K562 (cell line): Measurements from ENCODE around the gene ATL1. TPM values are rescaled to one million over a fixed set of nuclear protein-coding genes. Genes with fewer than 3 reads are reported as not detected.

Source experiments
- ATAC-seq: fragments of 200-7000 bp; cut with Tn5 transposase; 3 replicates; pipeline ENCODE4 v1.9.1; 2020; ENCODE audit warnings: moderate library complexity
- BruUV-seq: library from RNA; stranded (reverse); fragments of 400-500 nt; replicated peaks from 2 replicates; lab custom pipeline; 2021; lab: Mats Ljungman, UMichigan
- CTCF ChIA-PET: fragments of 300-600 bp; formaldehyde crosslinking; extraction: SDS; loops from one replicate; lab custom pipeline; 2021; ENCODE audit warnings: low intra/inter-chr PET ratio; lab: Yijun Ruan, JAX
- POLR2A ChIA-PET: fragments of 300-600, 350-650 bp; sonication (Branson Sonifier 250); formaldehyde crosslinking; extraction: SDS; loops from one replicate; lab custom pipeline; 2021; ENCODE audit warnings: antibody characterized with exemption, inconsistent platforms; lab: Yijun Ruan, JAX
- DNase-seq, 4 experiments: peaks; one replicate each; pipeline versions ENCODE4 v3.0.0 to v3.0.0-alpha.2; 2011 to 2018; ENCODE audit warnings: low spot score in 3 of 4, mixed read lengths in 3 of 4; ENCODE audit errors: extremely low read depth in 1 of 4
- FAIRE-seq: peaks from 2 replicates; lab custom pipeline; 2011; peaks lifted over from hg19 to GRCh38; lab: Jason Lieb, UNC
- H2AFZ ChIP-seq: 2 replicates; pipeline ENCODE4 v1.6.0; 2011; ENCODE audit warnings: low read depth, low read length, control low read depth, inconsistent platforms
- H3K27ac ChIP-seq: fragments of 200-600 bp; 3 replicates; pipeline ENCODE4 v1.8.0; 2011; ENCODE audit warnings: low read depth, mild to moderate bottlenecking, control low read depth, inconsistent platforms, low read length, moderate library complexity, mixed read lengths; ENCODE audit errors: extremely low read depth
- H3K27me3 ChIP-seq, 2 experiments: fragments of 300-600 bp in 1 of 2; 2 replicates in 1 of 2; 3 replicates in 1 of 2; pipeline versions ENCODE4 v1.6.0 to v1.8.0; 2011; ENCODE audit warnings: inconsistent platforms in 2 of 2, low read length in 2 of 2, mild to moderate bottlenecking in 1 of 2, mixed read lengths in 1 of 2, moderate library complexity in 1 of 2; ENCODE audit not compliant: control insufficient read depth in 2 of 2, insufficient read depth in 2 of 2
- H3K36me3 ChIP-seq: fragments of 300-600 bp; 3 replicates; pipeline ENCODE4 v1.8.0; 2011; ENCODE audit warnings: mild to moderate bottlenecking, low read length, inconsistent platforms; ENCODE audit not compliant: control insufficient read depth, insufficient read depth
- H3K4me1 ChIP-seq, 2 experiments: fragments of 200-600 bp in 1 of 2; replicated peaks in 1 of 2; 2 replicates in 1 of 2; 3 replicates in 1 of 2; pipeline versions ENCODE4 v1.5.1 to v1.8.0; 2011; ENCODE audit warnings: inconsistent platforms in 2 of 2, low read length in 2 of 2, mild to moderate bottlenecking in 1 of 2, mixed read lengths in 1 of 2, moderate library complexity in 1 of 2; ENCODE audit not compliant: control insufficient read depth in 2 of 2, insufficient read depth in 2 of 2
- H3K4me2 ChIP-seq: 2 replicates; pipeline ENCODE4 v1.6.1; 2011; ENCODE audit warnings: low read length, control low read depth, inconsistent platforms, mixed read lengths; ENCODE audit not compliant: insufficient read depth
- H3K4me3 ChIP-seq: fragments of 200-600 bp; sonication (generic), shearing (Covaris generic); 2 replicates; pipeline ENCODE4 v1.5.1; 2016; ENCODE audit warnings: control low read depth, inconsistent platforms
- H3K79me2 ChIP-seq: fragments of 200-600 bp; 3 replicates; pipeline ENCODE4 v1.8.0; 2011; ENCODE audit warnings: low read length, inconsistent platforms; ENCODE audit not compliant: control insufficient read depth, insufficient read depth
- H3K9ac ChIP-seq, 2 experiments: 2 replicates each; pipeline versions ENCODE4 v1.6.0 to v1.6.1; 2011; ENCODE audit warnings: low read depth in 2 of 2, low read length in 2 of 2, control low read depth in 1 of 2, inconsistent platforms in 1 of 2, mild to moderate bottlenecking in 1 of 2, mixed read lengths in 1 of 2; ENCODE audit not compliant: insufficient read depth in 1 of 2
- H3K9me1 ChIP-seq: one replicate; pipeline ENCODE4 v1.6.0; 2011; ENCODE audit warnings: inconsistent platforms, mild to moderate bottlenecking, low read length, moderate library complexity; ENCODE audit not compliant: control insufficient read depth, insufficient read depth
- H3K9me3 ChIP-seq: replicated peaks from 2 replicates; pipeline ENCODE4 v1.5.1; 2011; ENCODE audit warnings: low read depth, low read length, inconsistent platforms; ENCODE audit not compliant: control insufficient read depth, insufficient read depth
- H4K20me1 ChIP-seq: replicated peaks from 2 replicates; pipeline ENCODE4 v1.6.1; 2011; ENCODE audit warnings: low read length, inconsistent platforms, mixed read lengths; ENCODE audit not compliant: control insufficient read depth, insufficient read depth
- ATF1 ChIP-seq, 2 experiments: fragments of 450-650 bp in 1 of 2; IDR thresholded peaks; 2 replicates each; pipeline ENCODE4 v1.6.1; 2016; ENCODE audit warnings: missing compliant biosample characterization in 1 of 2, missing genetic modification characterization in 1 of 2
- CBX1 ChIP-seq: sonication (generic); IDR thresholded peaks from 2 replicates; pipeline ENCODE4 v1.6.1; 2016; ENCODE audit warnings: antibody characterized with exemption, low read depth, mild to moderate bottlenecking
- CCNT2 ChIP-seq: IDR thresholded peaks from 2 replicates; pipeline ENCODE4 v1.6.1; 2011; ENCODE audit warnings: borderline replicate concordance, low read depth, mild to moderate bottlenecking, moderate library complexity, mixed read lengths, low read length; ENCODE audit not compliant: insufficient read length; ENCODE audit errors: extremely low read depth
- CEBPB ChIP-seq: fragments of 450-650 bp; IDR thresholded peaks from 2 replicates; pipeline ENCODE4 v1.6.1; 2016; ENCODE audit warnings: missing genetic modification characterization, missing compliant biosample characterization
- EGR1 ChIP-seq: fragments of 450-650 bp; conservative IDR thresholded peaks from 2 replicates; pipeline ENCODE4 v1.6.1; 2017; ENCODE audit warnings: mild to moderate bottlenecking
- ELF2 ChIP-seq: fragments of 250-450 bp; sonication (Bioruptor Pico); IDR thresholded peaks from 2 replicates; pipeline ENCODE4 v1.5.0; 2021; ENCODE audit warnings: mild to moderate bottlenecking
- FOXA3 ChIP-seq, 2 experiments: fragments of 450-650 bp in 1 of 2; sonication (generic) in 1 of 2; formaldehyde crosslinking; IDR thresholded peaks in 1 of 2; conservative IDR thresholded peaks in 1 of 2; 2 replicates each; pipeline versions ENCODE4 v1.4.0 to v1.8.0; 2020 to 2022; ENCODE audit warnings: mild to moderate bottlenecking in 2 of 2, missing genetic modification reagents in 1 of 2
- HDAC2 ChIP-seq: fragments of 450-650 bp; IDR thresholded peaks from 2 replicates; pipeline ENCODE4 v1.6.1; 2016; ENCODE audit warnings: mild to moderate bottlenecking
- KLF10 ChIP-seq: fragments of 250-450 bp; sonication (Bioruptor Pico); IDR thresholded peaks from 2 replicates; pipeline ENCODE4 v1.6.1; 2021; ENCODE audit warnings: matching md5 sums
- PTTG1 ChIP-seq: fragments of 450-650 bp; IDR thresholded peaks from 2 replicates; pipeline ENCODE4 v1.6.1; 2016; ENCODE audit warnings: low read depth, mild to moderate bottlenecking, missing genetic modification characterization, missing compliant biosample characterization
- SAP30 ChIP-seq: fragments of 200-600 bp; sonication (generic); IDR thresholded peaks from 2 replicates; pipeline ENCODE4 v1.6.1; 2012; ENCODE audit warnings: borderline replicate concordance, low read depth, mild to moderate bottlenecking, moderate library complexity, low read length, control low read depth, inconsistent platforms; ENCODE audit not compliant: insufficient read depth, poor library complexity, severe bottlenecking
- STAT6 ChIP-seq: sonication (generic); formaldehyde crosslinking; IDR thresholded peaks from 2 replicates; pipeline ENCODE4 v1.8.1; 2023; ENCODE audit warnings: mild to moderate bottlenecking, missing genetic modification reagents
- TRIM24 ChIP-seq, 2 experiments: fragments of 450-650 bp; IDR thresholded peaks; 2 replicates each; pipeline ENCODE4 v1.6.1; 2016
- WGBS: fragments of 100-300 bp; shearing (Covaris generic); methylation state at CpG from one replicate; pipeline ENCODE4 v1.1.6; 2016; ENCODE audit warnings: low coverage, mixed read lengths; ENCODE audit not compliant: insufficient coverage; ENCODE audit errors: missing lambda C conversion rate; 5-methylcytosine and 5-hydroxymethylcytosine counted together
- in situ Hi-C: fragments of 300-500 bp; cut with MboI; formaldehyde crosslinking; loops from 4 replicates; pipeline ENCODE4 v1.15.0; 2018; ENCODE audit warnings: inconsistent platforms, mixed read lengths
- intact Hi-C: fragments of 100-400 bp; cut with micrococcal nuclease; formaldehyde crosslinking; loops from 2 replicates; pipeline ENCODE4 v1.14.2; 2022
- polyA plus RNA-seq, 8 experiments: library from polyadenylated mRNA; depleted of rRNA in 4 of 8; stranded (reverse) in 5 of 8; unstranded in 3 of 8; fragments of >200 nt; fragmentation: Nextera tagmentation in 2 of 8; fragmentation: Illumina TruSeq in 1 of 8; extraction: Ambion mirVana in 2 of 8; extraction: Trizol in 1 of 8; gene quantifications; 2 replicates each; pipeline versions ENCODE4 v1.2.1 to v1.2.3, GENCODE V29; 2011 to 2014; ENCODE audit warnings: inconsistent platforms in 1 of 8, missing spikeins in 1 of 8
- total RNA-seq, 7 experiments: library from RNA; depleted of rRNA in 6 of 7; stranded (reverse); fragments of >200 nt in 6 of 7; fragmentation: Illumina TruSeq in 2 of 7; extraction: Trizol in 2 of 7; gene quantifications; 2 replicates each; pipeline versions ENCODE4 v1.2.1 to v1.2.3, GENCODE V29; 2011 to 2021; ENCODE audit warnings: low replicate concordance in 1 of 7
- TF ChIP-seq, protein P1 (sequence below): fragments of 450-650 bp; IDR thresholded peaks from 2 replicates; pipeline ENCODE4 v1.6.1; 2018; ENCODE audit warnings: mild to moderate bottlenecking, low read depth; ENCODE audit not compliant: partially characterized antibody
- TF ChIP-seq, protein P2 (sequence below), 2 experiments: fragments of 200-800 bp in 1 of 2; sonication (Bioruptor generic) in 1 of 2; sonication (generic) in 1 of 2; formaldehyde crosslinking in 1 of 2; IDR thresholded peaks in 1 of 2; conservative IDR thresholded peaks in 1 of 2; 2 replicates each; pipeline versions ENCODE4 v1.5.0 to v1.6.1; 2016 to 2020; ENCODE audit warnings: missing compliant biosample characterization in 1 of 2, missing genetic modification characterization in 1 of 2, missing genetic modification reagents in 1 of 2
- TF ChIP-seq, protein P3 (sequence below): sonication (generic); formaldehyde crosslinking; IDR thresholded peaks from 2 replicates; pipeline ENCODE4 v1.8.0; 2022; ENCODE audit warnings: mild to moderate bottlenecking, missing genetic modification reagents

The ATL1 gene
- total and polyA plus RNA-seq, 9 of the 15 experiments (the other 6 are each of a cell fraction or from before 2014, with no cell fraction given) = 0.04 to 0.16 (median 0.07) TPM; not detected in 4

GRCh38 chr14:50573862-50574261 lies 13.9 kb downstream of the ATL1 start:
- no peaks in the 10 kb centered on the region for H3K4me1 ChIP-seq
- H3K27ac ChIP-seq = no peak overlapping the region
- POLR2A ChIA-PET = interaction anchor here (1.0 kb wide), 1 partner anchor 276 kb away, joined by 3 read pairs; no protein-coding TSS in a partner anchor
- H3K4me2 ChIP-seq = no peak overlapping the region
- no peak for TF ChIP-seq ATF1 (CRISPR knock-in tag; IDR thresholded peaks at IDR 0.05)
- no peak for TF ChIP-seq ATF1 (tag; IDR thresholded peaks at IDR 0.05)
- no peak for TF ChIP-seq TRIM24 (IDR thresholded peaks at IDR 0.05)
- no peak for TF ChIP-seq CCNT2
- TF ChIP-seq, protein P1, sequence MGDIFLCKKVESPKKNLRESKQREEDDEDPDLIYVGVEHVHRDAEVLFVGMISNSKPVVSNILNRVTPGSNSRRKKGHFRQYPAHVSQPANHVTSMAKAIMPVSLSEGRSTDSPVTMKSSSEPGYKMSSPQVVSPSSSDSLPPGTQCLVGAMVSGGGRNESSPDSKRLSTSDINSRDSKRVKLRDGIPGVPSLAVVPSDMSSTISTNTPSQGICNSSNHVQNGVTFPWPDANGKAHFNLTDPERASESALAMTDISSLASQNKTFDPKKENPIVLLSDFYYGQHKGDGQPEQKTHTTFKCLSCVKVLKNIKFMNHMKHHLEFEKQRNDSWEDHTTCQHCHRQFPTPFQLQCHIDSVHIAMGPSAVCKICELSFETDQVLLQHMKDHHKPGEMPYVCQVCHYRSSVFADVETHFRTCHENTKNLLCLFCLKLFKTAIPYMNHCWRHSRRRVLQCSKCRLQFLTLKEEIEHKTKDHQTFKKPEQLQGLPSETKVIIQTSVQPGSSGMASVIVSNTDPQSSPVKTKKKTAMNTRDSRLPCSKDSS = no peak
- TF ChIP-seq ELF2 = no peak
- no peak for TF ChIP-seq FOXA3 (CRISPR knock-in tag; conservative IDR thresholded peaks at IDR 0.05 in 1 of 2, IDR thresholded peaks at IDR 0.05 in 1 of 2)
- no peak for TF ChIP-seq HDAC2
- no peak for TF ChIP-seq CEBPB (tag)
- TF ChIP-seq CBX1 = no peak
- TF ChIP-seq KLF10 (CRISPR knock-in tag) = no peak
- TF ChIP-seq, protein P2, sequence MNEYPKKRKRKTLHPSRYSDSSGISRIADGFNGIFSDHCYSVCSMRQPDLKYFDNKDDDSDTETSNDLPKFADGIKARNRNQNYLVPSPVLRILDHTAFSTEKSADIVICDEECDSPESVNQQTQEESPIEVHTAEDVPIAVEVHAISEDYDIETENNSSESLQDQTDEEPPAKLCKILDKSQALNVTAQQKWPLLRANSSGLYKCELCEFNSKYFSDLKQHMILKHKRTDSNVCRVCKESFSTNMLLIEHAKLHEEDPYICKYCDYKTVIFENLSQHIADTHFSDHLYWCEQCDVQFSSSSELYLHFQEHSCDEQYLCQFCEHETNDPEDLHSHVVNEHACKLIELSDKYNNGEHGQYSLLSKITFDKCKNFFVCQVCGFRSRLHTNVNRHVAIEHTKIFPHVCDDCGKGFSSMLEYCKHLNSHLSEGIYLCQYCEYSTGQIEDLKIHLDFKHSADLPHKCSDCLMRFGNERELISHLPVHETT (CRISPR knock-in tag; conservative IDR thresholded peaks at IDR 0.05 in 1 of 2, IDR thresholded peaks at IDR 0.05 in 1 of 2) = no peak
- no peak for TF ChIP-seq STAT6 (CRISPR knock-in tag)
- no peak for TF ChIP-seq PTTG1
- TF ChIP-seq EGR1 = no peak
- TF ChIP-seq, protein P3, sequence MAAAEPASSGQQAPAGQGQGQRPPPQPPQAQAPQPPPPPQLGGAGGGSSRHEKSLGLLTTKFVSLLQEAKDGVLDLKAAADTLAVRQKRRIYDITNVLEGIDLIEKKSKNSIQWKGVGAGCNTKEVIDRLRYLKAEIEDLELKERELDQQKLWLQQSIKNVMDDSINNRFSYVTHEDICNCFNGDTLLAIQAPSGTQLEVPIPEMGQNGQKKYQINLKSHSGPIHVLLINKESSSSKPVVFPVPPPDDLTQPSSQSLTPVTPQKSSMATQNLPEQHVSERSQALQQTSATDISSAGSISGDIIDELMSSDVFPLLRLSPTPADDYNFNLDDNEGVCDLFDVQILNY (CRISPR knock-in tag) = no peak
- TF ChIP-seq SAP30 = no peak
- no peak overlapping the region for H2AFZ ChIP-seq
- WGBS = 5% methylated on average over 2 of the region's 2 CpGs
- H4K20me1 ChIP-seq = no peaks in the 10 kb centered on the region
- H3K36me3 ChIP-seq = no peaks in the 10 kb centered on the region
- no TSS peak for BruUV-seq
- ATAC-seq = no peak
- no peak for DNase-seq
- no peak for FAIRE-seq
- no peaks in the 10 kb centered on the region for H3K9me3 ChIP-seq
- H3K79me2 ChIP-seq = no peaks in the 10 kb centered on the region
- CTCF ChIA-PET = no interaction called here
- in situ Hi-C loops (no loop called here), intact Hi-C loops (no loop called here)
- no peaks in the 10 kb centered on the region for H3K27me3 ChIP-seq
- no peak overlapping the region for H3K9ac ChIP-seq
- H3K4me3 ChIP-seq = no peak overlapping the region
- H3K9me1 ChIP-seq = no peaks in the 10 kb centered on the region
